Natural killer cell (primary cell): ENCODE results near the gene PTPN14. TPM values are rescaled to one million over a fixed set of nuclear protein-coding genes. Genes with fewer than 3 reads are reported as not detected.

ENCODE experiments used
- ATAC-seq, 3 donors: fragments of 150-1000 bp in 2 of 3; fragments of 200-7000 bp in 1 of 3; cut with Tn5 transposase; 1 replicate in 1 of 3; 2 replicates in 2 of 3; pipeline ENCODE4 v1.10.0; 2021; ENCODE audit warnings: mild to moderate bottlenecking in 2 of 3, moderate library complexity in 2 of 3
- DNase-seq, 2 donors: peaks; one replicate each; pipeline versions ENCODE4 v3.0.0 to v3.0.0-alpha.2; 2013 to 2021; ENCODE audit warnings: mixed read lengths in 1 of 2
- H3K27ac ChIP-seq: one replicate; pipeline ENCODE4 v1.5.1; 2013; ENCODE audit warnings: mild to moderate bottlenecking, low read length
- H3K27me3 ChIP-seq: one replicate; pipeline ENCODE4 v1.6.1; 2013; ENCODE audit warnings: low read length; ENCODE audit not compliant: control insufficient read depth, insufficient read depth
- H3K36me3 ChIP-seq: one replicate; pipeline ENCODE4 v1.6.1; 2013; ENCODE audit warnings: low read length; ENCODE audit not compliant: control insufficient read depth, insufficient read depth
- H3K4me1 ChIP-seq: one replicate; pipeline ENCODE4 v1.6.1; 2013; ENCODE audit warnings: low read length; ENCODE audit not compliant: control insufficient read depth, insufficient read depth
- H3K4me3 ChIP-seq: one replicate; pipeline ENCODE4 v1.5.1; 2013; ENCODE audit warnings: low read length
- H3K9me3 ChIP-seq: one replicate; pipeline ENCODE4 v1.6.1; 2013; ENCODE audit warnings: low read length; ENCODE audit not compliant: control insufficient read depth, insufficient read depth
- H3K27ac Mint-ChIP-seq, 2 donors: one replicate each; pipeline ENCODE4 v1.8.0; 2022; ENCODE audit warnings: mild to moderate bottlenecking in 2 of 2, mixed read lengths in 2 of 2, moderate library complexity in 1 of 2
- H3K27me3 Mint-ChIP-seq, 2 donors: one replicate each; pipeline ENCODE4 v1.8.0; 2022; ENCODE audit warnings: low read depth in 2 of 2, mixed read lengths in 2 of 2
- H3K36me3 Mint-ChIP-seq: one replicate; pipeline ENCODE4 v1.8.0; 2022; ENCODE audit warnings: mixed read lengths
- H3K4me1 Mint-ChIP-seq, 2 donors: one replicate each; pipeline ENCODE4 v1.8.0; 2022; ENCODE audit warnings: mixed read lengths in 2 of 2
- H3K4me3 Mint-ChIP-seq: one replicate; pipeline ENCODE4 v1.8.0; 2022; ENCODE audit warnings: mild to moderate bottlenecking, moderate library complexity, mixed read lengths
- H3K9me3 Mint-ChIP-seq, 2 donors: one replicate each; pipeline ENCODE4 v1.8.0; 2022; ENCODE audit warnings: mixed read lengths in 2 of 2
- CTCF ChIP-seq: fragments of 200-600 bp; IDR thresholded peaks from one replicate; pipeline ENCODE4 v1.8.0; 2022; ENCODE audit warnings: antibody characterized with exemption
- WGBS: methylation state at CpG from one replicate; pipeline ENCODE4 v1.1.7; 2013; ENCODE audit warnings: missing lambda C conversion rate; ENCODE audit not compliant: insufficient coverage; 5-methylcytosine and 5-hydroxymethylcytosine counted together
- intact Hi-C: fragments of 100-400 bp; cut with micrococcal nuclease; formaldehyde crosslinking; loops from one replicate; pipeline ENCODE4 v1.14.2; 2022
- total RNA-seq, 4 donors: library from RNA; stranded (reverse); fragments of 120-200 nt in 1 of 4; gene quantifications; one replicate each; pipeline versions ENCODE4 v1.2.3 to v1.2.4, GENCODE V29; 2013 to 2022

The PTPN14 gene
- total RNA-seq, 3 donors from 2014 or later (not counting 1 experiment from before 2014, with no cell fraction given) = 0.02 TPM; not detected in 2

DNA sequence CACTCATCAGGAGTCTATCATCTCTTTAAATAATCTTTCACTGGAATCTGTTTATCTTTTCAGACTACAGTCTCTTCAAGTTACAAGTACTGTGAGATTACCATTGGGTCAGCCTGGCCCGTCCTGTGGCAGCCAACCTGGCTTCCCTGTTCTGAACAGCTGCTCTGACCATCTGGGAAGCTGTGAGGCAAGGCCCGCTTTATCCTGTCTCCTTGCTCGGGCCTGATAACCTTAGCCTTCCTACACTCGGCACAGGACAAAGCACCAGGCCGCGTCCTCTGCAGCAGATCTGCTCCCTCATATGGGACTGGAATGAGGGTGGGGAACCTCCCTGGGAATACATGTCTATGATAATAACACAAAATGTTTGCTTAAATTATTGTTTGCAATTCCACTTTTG is 113.3 kb downstream of the PTPN14 start:
- Histone ChIP-seq H3K4me3 (no peak overlapping the region), H3K9me3 (no peaks in the 10 kb centered on the region), H3K36me3 (no peaks in the 10 kb centered on the region), H3K27ac (no peak overlapping the region), H3K4me1 (no peaks in the 10 kb centered on the region), H3K27me3 (no peaks in the 10 kb centered on the region)
- Mint-ChIP-seq H3K9me3 (no peaks in the 10 kb centered on the region), H3K27me3 (peaks cover 8 to 9% of the 10 kb centered on the region in 2 donors), H3K4me1 (peaks cover 28 to 36% of the 10 kb centered on the region in 2 donors), H3K4me3 (no peak overlapping the region), H3K36me3 (no peaks in the 10 kb centered on the region), H3K27ac (no peak overlapping the region)
- ATAC-seq (no peak), DNase-seq (no peak)
- intact Hi-C loops = no loop called here
- whole genome bisulfite sequencing = 98% methylated on average over 6 of the region's 6 CpGs
- no peak for TF ChIP-seq CTCF

DNA sequence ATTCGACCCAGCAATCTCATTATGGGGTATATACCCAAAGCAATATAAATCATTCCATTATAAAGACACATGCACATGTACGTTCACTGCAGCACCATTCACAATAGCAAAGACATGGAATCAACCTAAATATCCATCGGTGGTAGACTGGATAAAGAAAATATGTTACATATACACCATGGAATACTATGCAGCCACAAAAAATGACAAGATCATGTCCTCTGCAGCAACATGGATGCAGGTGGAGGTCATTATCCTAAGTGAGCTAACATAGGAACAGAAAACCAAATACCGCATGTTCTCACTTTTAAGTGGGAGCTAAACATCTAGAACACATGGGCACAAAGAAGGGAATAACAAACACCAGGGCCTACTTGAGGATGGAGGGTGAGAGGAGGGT is 115.5 kb downstream of the PTPN14 start:
- H3K36me3 Mint-ChIP-seq = no peaks in the 10 kb centered on the region
- no peak overlapping the region for H3K4me3 Mint-ChIP-seq
- no peaks in the 10 kb centered on the region for H3K9me3 Mint-ChIP-seq
- Histone ChIP-seq H3K4me1 (no peaks in the 10 kb centered on the region), H3K4me3 (no peak overlapping the region), H3K27ac (no peak overlapping the region), H3K9me3 (no peaks in the 10 kb centered on the region), H3K27me3 (no peaks in the 10 kb centered on the region), H3K36me3 (no peaks in the 10 kb centered on the region)
- TF ChIP-seq CTCF = no peak
- H3K27ac Mint-ChIP-seq = no peak overlapping the region
- H3K4me1 Mint-ChIP-seq = peaks cover 22 to 26% of the 10 kb centered on the region in 2 donors
- H3K27me3 Mint-ChIP-seq = peaks cover 8 to 10% of the 10 kb centered on the region in 2 donors
- WGBS = 98% methylated on average over 4 of the region's 4 CpGs
- intact Hi-C loops = loop anchor here (2.0 kb wide), 1 partner anchor 35 kb away; no protein-coding TSS in a partner anchor
- ATAC-seq (no peak), DNase-seq (no peak)

DNA sequence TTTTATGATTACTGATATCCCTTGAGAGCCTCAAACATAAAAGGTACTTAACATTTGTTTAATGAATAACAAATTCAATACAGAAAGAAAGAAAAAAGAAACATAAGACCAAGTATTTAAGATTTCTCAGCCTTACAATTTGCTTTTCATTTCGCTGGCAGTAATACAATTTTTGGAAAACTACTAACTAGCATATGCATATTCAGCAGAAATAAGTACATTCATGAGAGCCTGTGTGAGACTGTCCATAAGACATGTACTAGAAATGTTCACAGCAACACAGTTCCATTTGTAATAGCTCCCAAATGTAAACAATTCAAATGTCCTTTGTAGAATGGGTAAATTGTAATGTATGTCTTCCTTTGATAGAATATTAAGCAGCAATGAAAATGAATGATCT is 119.2 kb downstream of the PTPN14 start:
- Mint-ChIP-seq H3K4me1 (peaks cover 18% of the 10 kb centered on the region in 2 donors), H3K27me3 (peaks cover 0 to 10% of the 10 kb centered on the region in 2 donors), H3K36me3 (no peaks in the 10 kb centered on the region), H3K9me3 (no peaks in the 10 kb centered on the region), H3K4me3 (no peak overlapping the region), H3K27ac (no peak overlapping the region)
- no peak overlapping the region for H3K27ac ChIP-seq
- H3K4me3 ChIP-seq = no peak overlapping the region
- intact Hi-C loops = no loop called here
- no peaks in the 10 kb centered on the region for H3K36me3 ChIP-seq
- no peaks in the 10 kb centered on the region for H3K27me3 ChIP-seq
- 71% methylated on average over 1 of the region's 1 CpG for WGBS
- no peak for DNase-seq
- peaks cover 10% of the 10 kb centered on the region for H3K4me1 ChIP-seq
- no peak for TF ChIP-seq CTCF
- H3K9me3 ChIP-seq = no peaks in the 10 kb centered on the region
- no peak for ATAC-seq
